Hematopoietic multipotent progenitor cell (in vitro differentiated cells): ENCODE measurements around the gene FILIP1L. TPM values are rescaled to one million over a fixed set of nuclear protein-coding genes. Genes with fewer than 3 reads are reported as not detected.
"Not testable (repeated sequence)": the region's sequence is repeated elsewhere in the genome, so short reads cannot be mapped to it uniquely, and the experiment has no call there.

ENCODE experiments used
- DNase-seq, 3 donors: peaks; one replicate each; pipeline ENCODE4 v3.0.0-alpha.2; 2011 to 2015; ENCODE audit warnings: low read depth in 2 of 3, low spot score in 2 of 3
- total RNA-seq: library from RNA; depleted of rRNA; stranded (reverse); fragments of >200 nt; gene quantifications from one replicate; pipeline ENCODE4 v1.2.3, GENCODE V29; 2012

Gene FILIP1L
- total RNA-seq, 1 donor = 0.81 TPM

DNA sequence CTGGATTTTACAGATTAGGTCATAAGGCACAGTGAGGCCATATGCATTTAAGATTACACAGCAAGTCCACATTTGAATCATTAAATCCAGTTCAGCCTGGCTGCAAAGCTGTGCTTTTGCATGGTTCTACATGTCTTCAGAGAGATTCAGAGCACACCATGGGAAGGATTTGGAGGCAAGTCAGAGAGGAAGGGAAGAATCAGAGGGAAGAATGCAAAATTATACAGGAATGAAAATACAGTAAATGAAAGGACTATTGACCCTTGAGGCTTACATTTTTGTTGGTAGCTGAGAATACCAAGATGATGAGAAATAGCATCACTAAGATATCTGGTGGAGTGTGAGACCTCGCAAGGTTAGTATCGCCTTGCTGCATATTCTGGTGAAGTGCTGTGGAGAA is 13.9 kb downstream of the FILIP1L start:
- DNase-seq = no peak

DNA sequence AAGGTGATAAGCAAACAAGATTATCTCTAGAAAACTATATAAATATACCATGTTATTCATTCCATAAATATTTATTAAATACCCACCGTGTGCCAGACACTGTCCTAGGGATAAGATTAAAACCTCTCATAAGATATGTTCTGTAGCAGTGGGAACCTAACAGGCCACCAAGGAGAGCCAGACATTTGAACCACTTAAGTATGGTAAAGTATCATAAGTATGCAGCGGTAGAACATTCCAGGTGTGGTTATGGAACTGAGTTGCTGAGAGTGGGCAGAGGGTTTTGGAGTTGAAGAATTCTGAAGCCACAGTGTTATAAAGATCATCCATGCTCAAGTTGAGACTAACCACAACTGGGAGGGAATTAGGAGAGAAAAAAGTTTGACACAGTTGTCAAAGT is 14.7 kb downstream of the FILIP1L start:
- DNase-seq = no peak

DNA sequence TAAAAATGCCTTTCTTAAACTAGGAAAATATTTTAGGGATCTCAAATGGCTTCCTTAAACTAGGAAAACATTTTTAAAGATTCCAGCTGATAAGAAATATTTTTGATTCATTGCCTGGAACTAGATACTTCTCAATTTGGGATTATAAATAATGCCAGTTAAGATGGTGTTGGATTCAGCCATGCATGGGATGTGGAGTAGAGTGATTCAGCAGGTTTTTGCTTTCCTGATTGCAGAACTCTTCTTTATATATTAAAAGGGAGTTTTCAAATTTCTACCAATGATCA is 15.6 kb downstream of the FILIP1L start:
- no peak for DNase-seq

DNA sequence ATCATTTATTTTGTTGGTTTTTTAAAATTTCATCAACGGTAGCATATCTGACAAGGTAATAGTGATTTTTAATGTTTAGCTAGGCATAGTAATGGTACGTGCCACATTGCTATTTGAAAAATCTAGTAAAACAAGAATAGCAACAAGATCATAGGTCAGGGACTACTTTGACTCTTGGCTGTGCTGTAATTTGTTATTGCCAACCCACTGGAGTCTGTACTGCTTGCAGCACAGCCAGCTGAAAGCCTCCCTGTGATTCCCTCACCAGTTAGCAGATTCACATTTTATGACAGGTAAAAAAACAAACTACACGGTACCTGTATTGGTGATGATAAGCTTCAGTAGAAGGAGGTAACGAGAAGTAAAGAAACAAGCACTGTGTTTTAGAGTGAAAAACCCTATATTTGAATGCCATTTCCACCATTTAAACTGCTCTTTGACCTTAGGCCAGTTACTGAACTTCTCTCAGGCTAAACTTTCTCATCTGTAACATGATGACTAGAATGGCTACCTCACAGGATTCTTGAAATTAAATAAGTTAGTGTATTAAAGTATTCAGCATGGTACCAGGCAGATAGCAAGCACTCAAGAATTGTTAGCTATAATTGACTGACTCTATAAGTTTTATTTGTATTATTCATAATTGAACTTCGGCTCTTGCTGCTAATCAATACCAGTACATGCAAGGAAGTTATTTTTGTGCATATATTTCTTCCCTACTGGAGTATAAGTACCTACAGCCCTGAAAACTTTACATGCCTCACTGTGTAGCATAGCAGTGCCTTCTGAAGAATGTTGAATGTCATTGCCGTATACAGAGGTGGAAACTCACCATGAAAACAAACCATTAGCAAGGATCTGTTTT is 16.1 kb downstream of the FILIP1L start:
- no peak for DNase-seq

DNA sequence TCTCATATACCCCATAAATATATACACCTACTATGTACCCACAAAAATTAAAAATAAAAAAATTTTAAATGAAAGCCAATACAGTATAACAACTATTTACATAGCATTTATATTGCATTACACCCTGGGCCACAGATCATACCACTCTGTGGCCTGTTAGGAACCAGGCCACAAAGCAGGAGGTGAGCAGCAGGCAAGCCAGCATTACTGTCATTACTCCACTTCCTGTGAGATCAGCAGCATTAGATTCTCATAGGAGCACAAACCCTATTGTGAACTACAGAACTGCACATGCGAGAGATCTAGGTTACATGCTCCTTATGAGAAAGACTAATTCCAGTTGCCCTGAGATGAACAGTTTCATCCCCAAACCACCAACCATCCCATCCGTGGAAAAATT is 17.4 kb downstream of the FILIP1L start:
- DNase-seq = no peak

DNA sequence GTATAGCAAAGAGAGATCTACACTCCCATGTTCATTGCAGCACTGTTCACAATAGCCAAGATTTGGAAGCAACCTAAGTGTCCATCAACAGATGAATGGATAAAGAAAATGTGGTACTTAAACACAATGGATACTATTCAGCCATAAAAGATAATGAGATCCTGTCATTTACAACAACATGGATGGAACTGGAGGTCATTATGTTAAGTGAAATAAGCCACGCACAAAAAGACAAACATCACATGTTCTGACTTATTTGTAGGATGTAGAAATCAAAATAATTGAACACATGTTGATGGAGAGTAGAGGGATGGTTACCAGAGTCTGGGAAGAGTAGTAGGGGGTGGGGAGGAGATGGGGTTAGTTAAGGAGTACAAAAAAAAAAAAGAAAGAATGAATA is 18.0 kb downstream of the FILIP1L start:
- DNase-seq = not testable (repeated sequence)

DNA sequence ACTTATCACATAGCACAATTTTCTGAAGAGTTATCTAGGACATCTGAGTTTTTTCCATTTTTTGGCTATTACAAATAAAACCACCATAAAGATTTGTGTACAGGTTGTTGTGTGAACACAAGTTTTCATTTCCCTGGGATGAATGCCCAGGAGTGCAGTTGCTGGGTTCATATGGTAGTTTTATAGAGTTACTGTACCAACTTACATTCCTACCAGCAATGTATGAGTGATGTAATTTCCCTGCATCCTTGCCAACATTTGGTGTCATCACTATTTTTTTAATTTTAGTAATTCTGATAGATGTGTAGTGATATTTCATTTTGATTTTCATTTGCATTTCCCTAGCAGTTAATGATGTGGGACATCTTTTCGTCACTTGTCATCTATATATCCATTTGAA is 20.5 kb downstream of the FILIP1L start:
- DNase-seq = no peak

DNA sequence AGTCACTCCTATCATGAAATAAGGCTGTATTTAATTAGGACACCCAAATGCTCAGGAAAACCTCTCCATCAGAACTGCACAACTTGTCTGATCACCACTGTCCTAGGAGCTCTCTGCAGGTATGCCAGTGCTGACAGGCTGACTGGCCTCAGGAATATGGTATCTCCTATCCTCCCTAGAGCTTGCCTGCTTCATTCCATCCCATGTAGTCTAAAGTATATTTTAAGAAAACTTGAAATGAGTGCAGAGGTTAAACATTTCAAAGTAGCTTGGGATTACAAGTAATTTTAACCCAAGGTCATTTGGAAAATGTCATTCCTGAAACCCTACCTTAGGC is 23.7 kb downstream of the FILIP1L start:
- no peak for DNase-seq

DNA sequence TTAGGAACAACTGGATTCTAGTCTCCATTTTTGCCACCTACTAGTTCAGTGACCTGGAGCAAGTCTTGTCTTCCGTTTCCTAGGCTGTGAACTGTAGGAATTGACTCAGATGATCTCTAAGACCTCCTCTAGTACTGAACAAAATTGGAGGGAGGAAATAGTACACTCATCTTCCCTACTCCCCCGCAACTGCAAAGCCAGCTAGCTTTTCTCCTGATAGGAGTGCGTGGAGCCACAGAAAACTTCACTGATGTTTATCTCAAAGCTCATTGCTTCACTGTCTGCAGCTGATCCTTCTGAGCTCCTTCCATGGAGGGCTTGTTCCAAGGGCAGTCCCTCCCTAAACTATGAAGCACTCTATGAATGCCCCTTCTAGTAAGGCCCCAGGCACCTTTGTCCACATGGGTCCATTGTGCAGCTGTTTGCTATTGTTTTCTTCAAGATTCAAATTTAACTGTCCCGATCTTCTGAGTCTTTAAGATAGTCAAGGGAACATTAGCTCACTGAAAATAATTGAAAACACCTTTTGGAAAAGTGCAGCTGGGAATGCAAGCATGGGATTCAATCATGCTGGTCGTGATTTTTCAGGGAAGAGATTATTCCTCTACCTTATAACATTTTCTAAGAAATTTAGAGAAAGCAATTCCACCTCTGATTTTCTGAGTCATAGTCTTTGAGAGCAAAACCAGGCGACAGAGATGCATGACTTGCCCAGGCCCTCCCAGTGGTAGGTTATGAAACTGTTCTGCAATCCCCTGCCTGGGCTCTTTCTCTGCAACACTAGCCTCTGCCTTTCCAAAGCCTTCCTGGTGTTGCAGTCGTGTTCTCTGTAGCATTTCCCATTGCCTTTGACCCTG is 24.3 kb downstream of the FILIP1L start:
- no peak for DNase-seq

DNA sequence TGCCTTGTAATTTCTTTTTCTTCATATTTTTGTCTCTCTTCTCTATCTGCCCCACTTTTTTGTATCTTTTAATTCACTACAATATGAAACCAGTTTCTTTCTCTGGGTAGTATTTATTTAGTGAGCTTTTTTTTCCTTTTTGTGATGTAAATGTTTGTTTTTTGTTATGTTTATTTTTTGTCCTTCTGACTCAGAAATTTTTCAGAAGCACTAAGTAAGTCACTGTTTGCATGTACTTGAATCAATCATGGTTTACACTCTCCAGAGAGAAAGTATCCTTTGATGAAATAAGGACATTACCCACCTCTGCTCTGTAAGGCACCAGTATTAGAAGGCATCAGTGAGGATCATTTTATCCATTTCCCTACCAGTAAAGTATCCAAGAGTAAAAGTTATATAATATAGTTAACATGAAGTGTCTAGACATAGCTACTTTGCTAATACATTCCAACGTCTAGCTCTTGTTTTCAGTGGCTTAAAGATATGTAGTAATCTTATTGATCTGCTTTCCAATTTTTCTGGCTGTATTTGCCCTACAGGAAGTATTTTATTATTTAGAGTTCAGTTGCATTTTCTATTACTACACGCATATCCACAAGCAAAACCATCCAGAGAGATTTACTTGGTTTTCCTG is 25.4 kb downstream of the FILIP1L start:
- DNase-seq = no peak

DNA sequence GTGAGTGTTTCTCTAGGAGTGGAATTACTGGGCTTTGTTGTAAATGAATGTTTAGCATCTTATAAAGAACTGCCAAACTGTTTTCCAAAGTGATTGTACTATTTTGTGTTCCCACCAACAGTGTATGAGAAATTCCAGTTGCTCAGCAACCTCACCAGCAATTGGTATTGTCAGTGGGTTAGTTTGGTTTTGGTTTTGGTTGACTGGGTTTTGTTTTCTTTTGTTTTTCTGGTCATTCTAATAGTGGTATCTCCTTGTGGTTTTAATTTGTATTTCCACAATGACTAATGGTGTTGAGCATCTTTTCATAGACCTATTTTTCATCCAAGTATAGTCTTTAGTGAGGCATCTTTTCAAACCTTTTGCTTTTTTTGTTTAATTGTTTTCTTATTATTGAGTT is 27.1 kb downstream of the FILIP1L start:
- DNase-seq = no peak

DNA sequence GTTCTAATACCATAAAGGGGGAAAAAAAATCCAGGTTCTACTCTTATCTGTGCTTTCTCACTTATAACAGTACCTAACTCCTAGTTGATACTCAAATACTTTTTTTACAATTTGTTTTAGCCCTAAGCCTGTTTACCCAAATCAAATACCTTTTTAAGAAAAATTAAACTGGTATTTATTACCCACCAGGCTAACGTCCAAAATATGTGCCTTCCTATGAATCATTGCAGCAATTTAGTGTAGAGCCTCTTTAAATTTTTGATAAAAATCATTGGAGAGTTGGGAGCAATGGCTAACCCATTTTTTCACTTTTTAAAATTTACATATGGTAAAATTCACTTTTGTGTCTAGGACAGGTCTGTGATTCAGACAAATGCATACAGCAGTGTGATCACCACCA is 27.9 kb downstream of the FILIP1L start:
- DNase-seq = no peak

DNA sequence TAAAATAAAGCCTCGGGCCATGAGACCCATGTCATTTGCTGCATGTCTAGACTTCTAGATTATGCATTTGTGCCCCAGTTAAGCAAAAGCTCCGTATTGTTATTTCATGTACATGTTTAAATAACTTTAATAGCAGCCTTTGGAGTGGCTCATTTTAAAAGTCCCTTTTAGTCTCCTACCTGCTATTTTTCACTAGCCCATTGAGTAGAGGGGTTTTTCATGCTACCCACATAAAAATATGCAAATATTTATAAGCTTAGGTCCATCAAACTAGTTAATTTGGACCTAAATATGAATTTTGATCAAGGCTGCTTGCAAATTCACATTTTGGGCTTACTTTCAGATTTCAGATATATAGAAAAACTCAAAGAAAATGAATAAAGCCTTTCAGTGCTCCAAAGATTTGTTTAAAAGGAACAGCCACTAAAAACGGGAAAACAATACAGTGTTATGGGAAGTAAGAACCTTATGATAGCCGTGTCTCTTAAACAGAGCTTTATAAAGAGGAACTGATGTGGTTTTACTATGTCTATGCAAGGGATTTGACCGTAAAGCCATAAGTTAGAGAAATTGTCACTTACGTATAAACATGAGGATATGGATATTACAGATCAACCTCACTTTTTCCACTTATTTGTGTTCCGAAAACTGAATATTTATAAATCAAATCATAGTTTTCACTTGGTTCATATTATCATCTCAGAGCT is 30.0 kb downstream of the FILIP1L start:
- DNase-seq = peak in 1 of 3 donors; percentile 37

DNA sequence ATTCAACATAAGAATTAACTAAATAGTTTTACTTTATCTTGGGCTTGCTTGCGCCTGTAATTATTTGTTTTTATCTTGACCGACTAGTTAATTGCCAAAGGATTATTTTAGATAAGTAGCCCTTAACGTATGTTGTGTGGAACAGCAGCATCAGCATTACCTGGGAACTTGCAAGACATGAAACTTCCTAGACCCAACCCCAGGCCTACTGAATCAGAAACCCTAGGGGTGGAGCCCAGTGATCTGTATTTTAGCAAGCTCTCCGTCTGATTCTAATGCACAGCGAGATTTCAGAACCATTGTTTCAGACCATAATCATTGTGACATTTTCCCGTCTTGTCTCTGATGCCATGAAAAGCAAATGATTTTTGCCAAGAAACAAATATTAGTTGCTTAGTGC is 31.1 kb downstream of the FILIP1L start:
- no peak for DNase-seq

DNA sequence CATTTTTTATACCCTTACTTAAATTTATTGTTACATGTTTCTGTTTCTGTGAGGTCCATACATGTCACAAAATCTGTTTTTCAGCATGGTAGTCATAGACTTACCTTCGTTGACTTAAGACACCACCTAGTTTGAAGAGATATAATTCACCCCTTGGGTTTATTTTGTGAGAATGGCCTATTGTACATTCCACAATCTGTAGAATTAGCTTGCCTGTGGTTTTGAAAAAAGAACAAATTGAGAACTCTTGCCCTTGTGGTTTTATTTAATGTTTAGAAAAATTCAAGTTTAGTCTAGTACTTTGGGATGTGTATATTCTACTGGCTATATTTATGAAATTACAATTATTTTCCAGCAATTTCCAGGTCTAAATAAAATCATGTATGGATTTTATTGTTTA is 31.6 kb downstream of the FILIP1L start:
- no peak for DNase-seq

DNA sequence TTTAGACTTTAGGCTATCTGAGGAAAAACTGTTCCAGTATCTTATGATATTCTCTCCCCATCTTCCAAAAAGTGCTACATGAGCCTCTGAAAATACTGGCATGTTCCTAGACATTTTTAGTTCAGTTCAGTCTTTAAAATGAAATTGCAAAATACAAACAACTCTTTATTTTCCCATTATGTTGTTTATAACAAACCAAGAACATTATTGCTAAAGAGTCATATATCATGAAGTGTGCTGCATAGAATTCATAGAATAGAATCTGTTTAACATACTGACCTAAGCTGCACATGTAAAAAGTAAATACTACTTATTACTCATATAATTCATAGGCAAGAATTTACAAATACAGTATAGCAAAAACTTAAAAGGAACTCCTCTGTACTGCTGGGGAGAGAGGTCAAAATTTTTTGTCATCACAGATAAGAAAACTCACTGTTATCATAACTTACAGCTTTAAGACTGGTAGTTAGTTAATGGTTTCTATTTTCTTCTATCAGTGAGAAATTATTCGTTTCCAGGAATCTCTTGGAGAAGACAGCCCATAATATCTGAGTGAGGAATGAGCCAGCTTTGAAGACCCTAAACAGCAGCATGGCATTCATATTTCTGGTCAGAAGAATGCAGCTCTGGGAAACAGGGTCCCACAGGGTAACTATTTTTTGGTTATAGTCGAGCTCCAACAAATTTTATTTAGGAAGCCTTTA is 32.2 kb downstream of the FILIP1L start:
- no peak for DNase-seq

DNA sequence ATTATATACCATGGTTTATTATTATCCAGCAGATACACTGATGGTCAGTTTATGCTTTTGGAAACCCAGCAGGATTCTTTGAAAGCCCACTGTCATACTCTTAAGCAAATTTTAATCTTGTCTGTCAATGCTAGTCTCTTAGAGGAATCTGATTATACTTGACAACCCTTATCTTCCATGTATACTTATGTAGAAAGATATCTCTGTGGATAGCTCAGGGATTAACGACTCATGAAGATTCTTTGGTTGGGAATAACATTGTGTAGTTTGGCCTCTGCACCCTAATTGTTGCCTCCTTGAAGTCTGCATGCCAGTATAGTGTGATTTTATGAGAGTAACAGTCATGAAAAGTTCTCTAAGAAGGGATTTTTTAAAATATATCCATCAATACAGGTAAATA is 33.0 kb downstream of the FILIP1L start:
- DNase-seq = no peak

DNA sequence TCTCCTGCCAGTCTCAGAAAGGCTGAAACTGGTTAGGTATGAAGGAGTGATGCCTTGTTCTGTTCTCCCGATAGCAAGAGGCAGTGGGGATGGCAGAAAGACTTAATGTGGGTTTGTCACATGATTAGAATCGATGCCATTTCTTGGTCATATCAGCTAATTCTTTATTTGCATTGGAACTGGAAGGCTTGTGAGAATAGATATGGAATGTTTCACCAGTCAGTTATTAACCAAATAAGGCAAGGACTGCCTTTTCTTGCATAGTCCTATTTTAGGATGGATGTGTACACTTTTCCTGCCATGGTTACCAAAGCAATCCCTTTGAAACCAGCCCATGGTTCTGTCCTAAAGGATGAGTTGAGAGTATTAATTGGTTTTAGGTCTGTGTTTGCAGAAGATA is 33.7 kb downstream of the FILIP1L start:
- no peak for DNase-seq

DNA sequence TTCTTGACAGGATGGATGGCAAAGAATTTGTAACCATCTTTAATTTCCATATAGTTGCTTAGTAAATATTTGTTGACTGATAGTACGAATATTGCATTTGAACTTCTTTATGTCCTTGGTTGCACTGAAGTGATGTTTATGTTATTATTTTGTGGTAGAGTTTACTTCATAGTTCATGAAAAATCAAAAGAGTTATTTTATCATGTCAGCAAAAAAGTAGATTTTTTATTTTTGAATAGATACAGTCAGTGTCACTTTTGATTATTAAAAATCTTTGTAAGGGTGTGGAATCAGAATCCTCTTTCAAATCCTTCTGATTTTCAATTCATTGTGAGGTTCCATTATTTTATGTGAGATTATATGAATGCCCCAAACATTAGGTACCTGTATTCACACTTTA is 35.0 kb downstream of the FILIP1L start:
- DNase-seq = no peak

DNA sequence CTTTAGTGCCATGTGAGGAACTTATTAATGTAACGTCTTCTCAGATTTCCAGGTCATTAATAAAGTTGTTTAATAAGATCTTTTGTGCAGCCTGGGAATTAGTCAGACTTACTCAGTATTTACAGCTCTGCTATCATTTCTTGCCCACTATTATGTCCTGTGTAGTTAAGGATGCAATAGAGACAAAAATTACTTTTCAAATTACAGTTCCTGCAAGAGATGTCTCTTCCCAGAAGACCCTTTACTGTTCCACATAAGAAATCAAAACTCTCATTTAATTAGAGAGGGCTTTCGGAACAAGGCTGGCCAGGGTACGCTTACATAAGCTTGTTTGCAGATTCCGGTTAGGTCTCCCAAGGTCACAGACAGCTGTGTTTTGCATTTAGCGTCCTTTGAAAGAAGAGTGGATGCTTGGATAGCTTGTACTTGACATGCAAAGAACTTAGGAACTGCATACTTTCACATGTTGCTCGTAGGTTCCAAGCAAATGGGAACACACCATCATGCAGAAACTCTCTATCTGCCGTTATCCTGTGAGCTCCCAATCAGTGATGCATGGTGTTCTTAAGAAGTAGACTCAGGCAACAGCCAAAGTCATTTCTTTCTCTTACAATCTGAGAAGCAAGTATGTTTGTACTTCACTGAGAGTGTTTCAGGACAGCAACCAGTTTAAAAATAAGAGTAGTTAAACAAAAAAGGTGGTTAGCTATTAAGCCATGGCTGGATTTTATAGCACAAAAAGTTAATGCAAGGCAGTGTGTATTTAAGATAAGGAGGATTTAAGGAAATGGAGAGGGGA is 37.4 kb downstream of the FILIP1L start:
- DNase-seq = no peak
